ENCODE results near the gene ACP7.

ACP7 gene

GRCh38 chr19:39083983-39084731 is at the start of gene ACP7:
Gene ACP7, plus strand, starts transcription at chr19:39084368. Its CDS starts 902 bp downstream, at chr19:39085270.
- in situ Hi-C loops (cut with HindIII; ENCODE audit: low pct_unique_long_range_greater_than_20kb, low sequenced_read_pairs), result no loop called here
- peak in 1 of 2 experiments; percentile 24 for DNase-seq (ENCODE audit: low read depth in 1 of 2, low spot score in 1 of 2)
- no peak for TF ChIP-seq JUND (IDR thresholded peaks at IDR 0.05; ENCODE audit: low read depth)

- TF ChIP-seq JUND (IDR thresholded peaks at IDR 0.05; ENCODE audit: low read depth), result no peak
- in situ Hi-C loops (cut with HindIII; ENCODE audit: low pct_unique_long_range_greater_than_20kb, low sequenced_read_pairs), result no loop called here
- no peak for DNase-seq (ENCODE audit: low read depth in 1 of 2, low spot score in 1 of 2)
Measured at GRCh38 chr19:39036581-39036980, 47.6 kb upstream of the ACP7 start.

- in situ Hi-C loops (cut with HindIII; ENCODE audit: low pct_unique_long_range_greater_than_20kb, low sequenced_read_pairs), result no loop called here
- DNase-seq (ENCODE audit: low read depth in 1 of 2, low spot score in 1 of 2), result no peak
- no peak for TF ChIP-seq JUND (IDR thresholded peaks at IDR 0.05; ENCODE audit: low read depth)
Measured at GRCh38 chr19:39037194-39037593, 47.0 kb upstream of the ACP7 start.

- in situ Hi-C loops (cut with HindIII; ENCODE audit: low pct_unique_long_range_greater_than_20kb, low sequenced_read_pairs), result no loop called here
- peak; percentile 63 to 83 for DNase-seq (ENCODE audit: low read depth in 1 of 2, low spot score in 1 of 2)
- TF ChIP-seq JUND (IDR thresholded peaks at IDR 0.05; ENCODE audit: low read depth), result no peak
Measured at GRCh38 chr19:39038098-39038497, 46.1 kb upstream of the ACP7 start.

- no peak for DNase-seq (ENCODE audit: low read depth in 1 of 2, low spot score in 1 of 2)
- in situ Hi-C loops (cut with HindIII; ENCODE audit: low pct_unique_long_range_greater_than_20kb, low sequenced_read_pairs), result no loop called here
- TF ChIP-seq JUND (IDR thresholded peaks at IDR 0.05; ENCODE audit: low read depth), result no peak
Measured at GRCh38 chr19:39045506-39045905, 38.7 kb upstream of the ACP7 start.

GRCh38 chr19:39046037-39046821 is 37.9 kb upstream of the ACP7 start:
- in situ Hi-C loops (cut with HindIII; ENCODE audit: low pct_unique_long_range_greater_than_20kb, low sequenced_read_pairs), result no loop called here
- no peak for TF ChIP-seq JUND (IDR thresholded peaks at IDR 0.05; ENCODE audit: low read depth)
- peak in 1 of 2 experiments; percentile 93 for DNase-seq (ENCODE audit: low read depth in 1 of 2, low spot score in 1 of 2)

- TF ChIP-seq JUND (IDR thresholded peaks at IDR 0.05; ENCODE audit: low read depth), result no peak
- in situ Hi-C loops (cut with HindIII; ENCODE audit: low pct_unique_long_range_greater_than_20kb, low sequenced_read_pairs), result no loop called here
- no peak for DNase-seq (ENCODE audit: low read depth in 1 of 2, low spot score in 1 of 2)
Measured at GRCh38 chr19:39047073-39047472, 37.1 kb upstream of the ACP7 start.

DNA sequence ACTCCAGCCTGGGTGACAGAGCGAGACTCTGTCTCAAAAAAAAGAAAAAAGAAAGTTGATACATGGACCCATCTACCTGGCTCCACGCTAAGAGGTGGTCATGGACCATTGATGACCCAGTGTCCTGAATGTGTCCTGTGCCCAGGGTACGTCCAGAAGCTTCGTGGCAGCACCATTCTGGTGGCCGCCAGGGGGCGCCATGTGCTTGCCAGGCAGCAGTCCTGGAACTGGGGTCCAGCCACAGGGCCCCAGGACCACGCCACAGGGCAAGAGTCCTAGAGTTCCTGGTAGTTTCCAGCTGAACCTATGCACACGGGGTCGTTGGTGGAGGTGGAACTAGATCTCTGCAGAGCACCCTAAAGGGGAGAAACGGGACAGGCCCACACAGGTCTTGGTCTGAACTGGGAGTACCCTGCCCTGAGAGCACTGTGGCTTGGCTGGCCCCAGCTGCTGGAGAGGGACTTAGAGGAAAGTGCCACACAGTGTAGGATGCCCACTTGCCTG is 31.9 kb upstream of the ACP7 start:
- peak in 1 of 2 experiments; percentile 58 for DNase-seq (ENCODE audit: low read depth in 1 of 2, low spot score in 1 of 2)
- in situ Hi-C loops (cut with HindIII; ENCODE audit: low pct_unique_long_range_greater_than_20kb, low sequenced_read_pairs), result no loop called here
- no peak for TF ChIP-seq JUND (IDR thresholded peaks at IDR 0.05; ENCODE audit: low read depth)

DNA sequence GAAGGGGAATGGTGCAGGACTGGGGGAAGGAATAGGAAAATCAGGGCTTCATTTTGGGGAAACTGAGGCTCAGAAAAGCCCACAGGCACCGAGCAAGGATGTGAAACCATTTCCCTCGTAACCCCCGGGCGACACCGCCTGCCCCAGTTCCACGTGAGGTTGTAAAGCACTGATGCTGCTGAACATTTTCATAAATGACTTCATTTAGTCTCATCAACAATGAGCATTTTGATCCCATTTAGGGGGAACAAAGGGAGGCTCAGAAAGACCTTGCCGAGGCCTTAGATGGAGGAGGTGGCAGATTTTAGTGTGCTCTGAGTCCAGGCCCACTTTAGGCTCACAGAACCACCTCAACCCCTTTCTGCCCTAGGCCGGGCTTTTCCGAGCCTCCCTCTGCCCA is 31.3 kb upstream of the ACP7 start:
- TF ChIP-seq JUND (IDR thresholded peaks at IDR 0.05; ENCODE audit: low read depth), result no peak
- in situ Hi-C loops (cut with HindIII; ENCODE audit: low pct_unique_long_range_greater_than_20kb, low sequenced_read_pairs), result no loop called here
- no peak for DNase-seq (ENCODE audit: low read depth in 1 of 2, low spot score in 1 of 2)

DNA sequence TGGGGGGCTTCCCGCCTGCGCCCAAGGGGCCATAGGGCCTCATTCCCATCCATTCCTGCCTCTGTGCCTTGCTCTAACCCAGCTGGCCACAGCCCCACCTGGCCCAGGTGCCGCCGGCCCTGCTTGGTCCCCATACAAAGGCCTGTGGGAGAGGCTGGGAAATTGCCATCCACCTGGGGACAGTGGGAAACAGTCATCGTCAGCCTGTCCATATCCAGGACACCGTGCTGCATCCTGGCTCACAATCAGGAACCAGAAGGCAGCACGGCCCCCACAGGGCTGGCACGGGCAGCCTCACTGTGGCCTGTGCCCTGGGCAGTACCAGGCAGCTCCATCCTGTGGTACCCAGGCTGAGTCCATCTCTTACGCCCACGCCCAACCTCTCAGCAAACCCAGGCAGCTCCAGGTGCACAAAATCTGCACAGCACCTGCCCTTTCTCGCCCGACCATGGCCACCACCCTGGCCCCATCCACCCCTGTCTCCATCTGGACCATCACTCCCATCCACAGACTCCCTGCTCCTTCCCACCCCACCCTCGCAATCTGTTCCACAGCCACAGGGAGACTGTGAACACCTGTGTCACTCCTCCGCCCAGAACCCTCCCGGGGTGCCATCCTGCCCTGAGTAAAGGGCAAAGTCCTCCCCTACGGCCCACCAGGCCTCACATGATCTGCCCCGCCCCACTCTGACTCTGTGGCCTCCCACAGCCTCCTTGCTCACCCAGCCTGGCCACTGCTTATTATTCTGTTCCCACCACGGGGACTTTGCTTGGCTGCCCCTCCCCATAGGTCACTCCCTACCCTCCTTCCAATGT is 30.7 kb upstream of the ACP7 start:
- DNase-seq (ENCODE audit: low read depth in 1 of 2, low spot score in 1 of 2), result no peak
- no peak for TF ChIP-seq JUND (IDR thresholded peaks at IDR 0.05; ENCODE audit: low read depth)
- in situ Hi-C loops (cut with HindIII; ENCODE audit: low pct_unique_long_range_greater_than_20kb, low sequenced_read_pairs), result no loop called here

- in situ Hi-C loops (cut with HindIII; ENCODE audit: low pct_unique_long_range_greater_than_20kb, low sequenced_read_pairs), result no loop called here
- DNase-seq (ENCODE audit: low read depth in 1 of 2, low spot score in 1 of 2), result no peak
- no peak for TF ChIP-seq JUND (IDR thresholded peaks at IDR 0.05; ENCODE audit: low read depth)
Measured at GRCh38 chr19:39054091-39054470, 30.1 kb upstream of the ACP7 start.

- TF ChIP-seq JUND (IDR thresholded peaks at IDR 0.05; ENCODE audit: low read depth), result no peak
Measured at GRCh38 chr19:39057615-39058014, 26.6 kb upstream of the ACP7 start.

More at GRCh38 chr19:39057615-39058014, 26.6 kb upstream of the ACP7 start:
- no peak for DNase-seq (ENCODE audit: low read depth in 1 of 2, low spot score in 1 of 2)
- in situ Hi-C loops (cut with HindIII; ENCODE audit: low pct_unique_long_range_greater_than_20kb, low sequenced_read_pairs), result no loop called here

Measured in T47D (cell line).